Hepatocyte (in vitro differentiated cells): Measurements from ENCODE around the gene GATAD1. TPM values are rescaled to one million over a fixed set of nuclear protein-coding genes. Genes with fewer than 3 reads are reported as not detected.
"Not testable (repeated sequence)": the region's sequence is repeated elsewhere in the genome, so short reads cannot be mapped to it uniquely, and the experiment has no call there.

ENCODE experiments used
- DNase-seq: peaks from one replicate; pipeline ENCODE4 v3.0.0-alpha.2; 2016; ENCODE audit warnings: low spot score
- H2AFZ ChIP-seq: fragments of 200-600 bp; sonication (generic); 2 replicates; pipeline ENCODE4 v1.6.0; 2016; ENCODE audit warnings: antibody characterized with exemption, mild to moderate bottlenecking
- H3K27ac ChIP-seq: fragments of 200-600 bp; sonication (generic); 2 replicates; pipeline ENCODE4 v1.5.1; 2016; ENCODE audit warnings: mild to moderate bottlenecking
- H3K27me3 ChIP-seq: fragments of 200-600 bp; sonication (generic); 2 replicates; pipeline ENCODE4 v1.6.1; 2016
- H3K36me3 ChIP-seq: fragments of 200-600 bp; sonication (generic); replicated peaks from 2 replicates; pipeline ENCODE4 v1.5.1; 2016; ENCODE audit warnings: low read depth; ENCODE audit not compliant: insufficient read depth
- H3K4me1 ChIP-seq: fragments of 200-600 bp; sonication (generic); 2 replicates; pipeline ENCODE4 v1.5.1; 2016; ENCODE audit warnings: mild to moderate bottlenecking, moderate library complexity; ENCODE audit not compliant: insufficient read depth
- H3K4me2 ChIP-seq: fragments of 200-600 bp; sonication (generic); 2 replicates; pipeline ENCODE4 v1.6.0; 2016
- H3K4me3 ChIP-seq: fragments of 200-600 bp; sonication (generic); 2 replicates; pipeline ENCODE4 v1.5.1; 2016; ENCODE audit warnings: mild to moderate bottlenecking
- H3K79me2 ChIP-seq: fragments of 200-600 bp; sonication (generic); 2 replicates; pipeline ENCODE4 v1.6.0; 2017; ENCODE audit warnings: mild to moderate bottlenecking
- H3K9me2 ChIP-seq: fragments of 200-600 bp; sonication (generic); replicated peaks from 2 replicates; pipeline ENCODE4 v1.6.0; 2017; ENCODE audit warnings: mild to moderate bottlenecking; ENCODE audit not compliant: insufficient read depth
- H3K9me3 ChIP-seq: fragments of 200-600 bp; sonication (generic); 2 replicates; pipeline ENCODE4 v1.5.1; 2016; ENCODE audit warnings: low read depth, mild to moderate bottlenecking
- H4K20me1 ChIP-seq: fragments of 200-600 bp; sonication (generic); 2 replicates; pipeline ENCODE4 v1.6.0; 2016; ENCODE audit warnings: mild to moderate bottlenecking; ENCODE audit not compliant: insufficient read depth, poor library complexity, severe bottlenecking
- EZH2 ChIP-seq: fragments of 200-600 bp; sonication (generic); IDR thresholded peaks from 2 replicates; pipeline ENCODE4 v1.6.1; 2016; ENCODE audit warnings: antibody characterized with exemption, mild to moderate bottlenecking, borderline replicate concordance
- EZH2phosphoT487 ChIP-seq: fragments of 200-600 bp; sonication (generic); IDR thresholded peaks from one replicate; pipeline ENCODE4 v1.6.1; 2018; ENCODE audit warnings: antibody characterized with exemption, mild to moderate bottlenecking, low read depth, moderate library complexity; ENCODE audit not compliant: unreplicated experiment, severe bottlenecking
- WGBS: methylation state at CpG from one replicate; pipeline ENCODE4 v1.1.6; 2016; ENCODE audit warnings: low lambda C conversion rate; ENCODE audit errors: missing lambda C conversion rate; 5-methylcytosine and 5-hydroxymethylcytosine counted together
- polyA plus RNA-seq: library from polyadenylated mRNA; unstranded; fragments of >200 nt; fragmentation: Nextera tagmentation; extraction: Ambion mirVana; gene quantifications from 2 replicates; pipeline ENCODE4 v1.2.1, GENCODE V29; 2016
- total RNA-seq: library from RNA; depleted of rRNA; stranded (reverse); fragments of >200 nt; gene quantifications from 2 replicates; pipeline ENCODE4 v1.2.3, GENCODE V29; 2014
- TF ChIP-seq, protein P1 (sequence below): fragments of 200-600 bp; sonication (generic); IDR thresholded peaks from 2 replicates; pipeline ENCODE4 v1.5.1; 2016; ENCODE audit warnings: antibody characterized with exemption, mild to moderate bottlenecking; ENCODE audit not compliant: poor library complexity

GATAD1 gene
- total and polyA plus RNA-seq, 2 experiments from 2014 or later = 28.7 to 33.2 TPM

GRCh38 chr7:92436612-92437445 is 10.5 kb upstream of the GATAD1 start:
- WGBS = 77% methylated on average over 7 of the region's 7 CpGs
- Histone ChIP-seq H3K4me1 (no peaks in the 10 kb centered on the region), H3K27ac (no peak overlapping the region), H2AFZ (no peak overlapping the region), H3K36me3 (no peaks in the 10 kb centered on the region), H3K4me3 (no peak overlapping the region), H3K9me2 (no peaks in the 10 kb centered on the region), H3K9me3 (no peaks in the 10 kb centered on the region), H4K20me1 (no peaks in the 10 kb centered on the region), H3K4me2 (no peak overlapping the region), H3K79me2 (no peaks in the 10 kb centered on the region), H3K27me3 (no peaks in the 10 kb centered on the region)
- TF ChIP-seq EZH2 = no peak
- TF ChIP-seq EZH2phosphoT487 = no peak
- TF ChIP-seq, protein P1, sequence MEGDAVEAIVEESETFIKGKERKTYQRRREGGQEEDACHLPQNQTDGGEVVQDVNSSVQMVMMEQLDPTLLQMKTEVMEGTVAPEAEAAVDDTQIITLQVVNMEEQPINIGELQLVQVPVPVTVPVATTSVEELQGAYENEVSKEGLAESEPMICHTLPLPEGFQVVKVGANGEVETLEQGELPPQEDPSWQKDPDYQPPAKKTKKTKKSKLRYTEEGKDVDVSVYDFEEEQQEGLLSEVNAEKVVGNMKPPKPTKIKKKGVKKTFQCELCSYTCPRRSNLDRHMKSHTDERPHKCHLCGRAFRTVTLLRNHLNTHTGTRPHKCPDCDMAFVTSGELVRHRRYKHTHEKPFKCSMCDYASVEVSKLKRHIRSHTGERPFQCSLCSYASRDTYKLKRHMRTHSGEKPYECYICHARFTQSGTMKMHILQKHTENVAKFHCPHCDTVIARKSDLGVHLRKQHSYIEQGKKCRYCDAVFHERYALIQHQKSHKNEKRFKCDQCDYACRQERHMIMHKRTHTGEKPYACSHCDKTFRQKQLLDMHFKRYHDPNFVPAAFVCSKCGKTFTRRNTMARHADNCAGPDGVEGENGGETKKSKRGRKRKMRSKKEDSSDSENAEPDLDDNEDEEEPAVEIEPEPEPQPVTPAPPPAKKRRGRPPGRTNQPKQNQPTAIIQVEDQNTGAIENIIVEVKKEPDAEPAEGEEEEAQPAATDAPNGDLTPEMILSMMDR = no peak
- DNase-seq = no peak

DNA sequence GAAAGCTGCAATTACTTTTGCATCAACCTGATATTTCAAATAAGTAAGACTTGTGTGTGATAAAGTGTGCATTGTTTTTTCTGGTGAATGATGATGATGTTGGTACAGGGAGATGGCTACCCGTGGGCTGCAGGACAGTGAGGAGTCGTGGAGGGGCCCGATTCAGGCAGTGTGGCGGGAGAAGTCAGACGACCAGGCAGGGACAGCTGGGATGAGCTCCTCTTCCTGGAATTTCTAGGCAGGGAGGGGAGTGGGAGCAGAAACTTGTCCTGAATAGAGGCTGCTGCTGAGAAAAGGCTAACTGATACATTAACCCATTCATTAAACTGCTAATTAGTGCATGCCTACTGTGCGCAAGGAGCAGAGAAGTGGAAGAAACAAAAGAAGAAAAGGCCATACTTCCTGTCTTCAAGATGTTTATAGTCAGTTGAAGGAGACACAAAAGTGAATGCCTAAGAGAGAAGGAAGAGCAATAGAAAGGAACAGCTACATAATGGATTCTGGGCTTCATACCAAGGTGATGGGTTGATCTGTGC is 9.3 kb upstream of the GATAD1 start:
- 80% methylated on average over 6 of the region's 6 CpGs for WGBS
- H4K20me1 ChIP-seq = no peaks in the 10 kb centered on the region
- no peaks in the 10 kb centered on the region for H3K36me3 ChIP-seq
- H3K27me3 ChIP-seq = no peaks in the 10 kb centered on the region
- no peak overlapping the region for H2AFZ ChIP-seq
- no peak overlapping the region for H3K4me2 ChIP-seq
- no peak overlapping the region for H3K27ac ChIP-seq
- no peaks in the 10 kb centered on the region for H3K9me3 ChIP-seq
- no peaks in the 10 kb centered on the region for H3K9me2 ChIP-seq
- no peak overlapping the region for H3K4me3 ChIP-seq
- TF ChIP-seq, protein P1 = no peak
- no peak for TF ChIP-seq EZH2
- TF ChIP-seq EZH2phosphoT487 = no peak
- no peak for DNase-seq
- H3K79me2 ChIP-seq = no peaks in the 10 kb centered on the region
- no peaks in the 10 kb centered on the region for H3K4me1 ChIP-seq

GRCh38 chr7:92442720-92443119 is 4.6 kb upstream of the GATAD1 start:
- DNase-seq, H3K4me2 ChIP-seq: not testable (repeated sequence)

GRCh38 chr7:92446869-92447344 is 375 bp upstream of the GATAD1 start:
- Histone ChIP-seq H4K20me1 (no peaks in the 10 kb centered on the region), H3K4me3 (no peak overlapping the region), H3K79me2 (peaks cover 28% of the 10 kb centered on the region), H3K4me1 (peaks cover 17% of the 10 kb centered on the region), H3K27me3 (no peaks in the 10 kb centered on the region), H3K9me3 (no peaks in the 10 kb centered on the region), H3K9me2 (no peaks in the 10 kb centered on the region), H3K27ac (peak overlapping the region; percentile 47), H3K36me3 (no peaks in the 10 kb centered on the region), H2AFZ (peak overlapping the region; percentile 85), H3K4me2 (peak overlapping the region; percentile 65)
- TF ChIP-seq, protein P1 = no peak
- 60% methylated on average over 21 of the region's 21 CpGs for WGBS
- DNase-seq = no peak

More at GRCh38 chr7:92442720-92443119, 4.6 kb upstream of the GATAD1 start:
- H3K36me3 ChIP-seq, H3K27me3 ChIP-seq, H3K79me2 ChIP-seq, H3K4me1 ChIP-seq, H3K9me2 ChIP-seq, H3K4me3 ChIP-seq, H2AFZ ChIP-seq, H3K27ac ChIP-seq, H3K9me3 ChIP-seq, H4K20me1 ChIP-seq: not testable (repeated sequence)
- WGBS = 72% methylated on average over 2 of the region's 2 CpGs
